ENCODE measurements around the gene PTPRK.

Gene PTPRK

GRCh38 chr6:128065072-128065471, 455.3 kb downstream of the PTPRK start:
- H3K4me3 ChIP-seq, result no peak overlapping the region
- H3K36me3 ChIP-seq, result peaks cover 10 to 19% (median 12%) of the 10 kb centered on the region in 3 donors
- H3K27me3 ChIP-seq, result no peaks in the 10 kb centered on the region
- intact Hi-C loops (cut with DNase I; ENCODE audit: low total_unique reads), result no loop called here
- H3K27ac ChIP-seq, result no peak overlapping the region
- no peaks in the 10 kb centered on the region for H3K4me1 ChIP-seq
- DNase-seq, result no peak
- TF ChIP-seq CTCF (IDR thresholded peaks at IDR 0.05), result no peak
- no peaks in the 10 kb centered on the region for H3K9me3 ChIP-seq

GRCh38 chr6:128064540-128064895, 455.9 kb downstream of the PTPRK start:
- Histone ChIP-seq H3K9me3 (no peaks in the 10 kb centered on the region), H3K4me3 (no peak overlapping the region), H3K4me1 (no peaks in the 10 kb centered on the region), H3K27me3 (no peaks in the 10 kb centered on the region), H3K36me3 (peaks cover 10 to 19% (median 12%) of the 10 kb centered on the region in 3 donors), H3K27ac (no peak overlapping the region)
- intact Hi-C loops (cut with DNase I; ENCODE audit: low total_unique reads), result no loop called here
- DNase-seq, result no peak
- TF ChIP-seq CTCF (IDR thresholded peaks at IDR 0.05), result no peak

GRCh38 chr6:128063850-128064539, 456.4 kb downstream of the PTPRK start:
- no peaks in the 10 kb centered on the region for H3K4me1 ChIP-seq
- H3K36me3 ChIP-seq, result peaks cover 10 to 22% (median 12%) of the 10 kb centered on the region in 3 donors
- no peak overlapping the region for H3K4me3 ChIP-seq
- no peak overlapping the region for H3K27ac ChIP-seq
- no peaks in the 10 kb centered on the region for H3K27me3 ChIP-seq
- intact Hi-C loops (cut with DNase I; ENCODE audit: low total_unique reads), result no loop called here
- no peak for DNase-seq
- no peak for TF ChIP-seq CTCF (IDR thresholded peaks at IDR 0.05)
- no peaks in the 10 kb centered on the region for H3K9me3 ChIP-seq

- TF ChIP-seq CTCF (IDR thresholded peaks at IDR 0.05), result no peak
- Histone ChIP-seq H3K4me1 (no peaks in the 10 kb centered on the region), H3K4me3 (no peak overlapping the region), H3K9me3 (no peaks in the 10 kb centered on the region), H3K27ac (no peak overlapping the region), H3K36me3 (peaks cover 10 to 28% (median 12%) of the 10 kb centered on the region in 3 donors), H3K27me3 (no peaks in the 10 kb centered on the region)
- DNase-seq, result no peak
- intact Hi-C loops (cut with DNase I; ENCODE audit: low total_unique reads), result no loop called here
These were observed 457.4 kb downstream of the PTPRK start for GRCh38 chr6:128062882-128063603.

- Histone ChIP-seq H3K27ac (no peak overlapping the region), H3K36me3 (peaks cover 0 to 8% (median 0%) of the 10 kb centered on the region in 3 donors), H3K9me3 (no peaks in the 10 kb centered on the region), H3K4me1 (no peaks in the 10 kb centered on the region), H3K4me3 (no peak overlapping the region), H3K27me3 (no peaks in the 10 kb centered on the region)
- intact Hi-C loops (cut with DNase I; ENCODE audit: low total_unique reads), result no loop called here
- no peak for DNase-seq
- TF ChIP-seq CTCF (IDR thresholded peaks at IDR 0.05), result no peak
These were observed 462.5 kb downstream of the PTPRK start for GRCh38 chr6:128057946-128058345.

Data from tibial artery (tissue), 4 donors.